ENCODE results near the gene MUC5B.
"Not testable (repeated sequence)": the region's sequence is repeated elsewhere in the genome, so short reads cannot be mapped to it uniquely, and the experiment has no call there.

Gene MUC5B

GRCh38 chr11:1222491-1223345 lies at the start of gene MUC5B:
TSS of gene MUC5B (plus strand) at chr11:1223066. CDS start at chr11:1223124, 58 bp downstream.
- DNase-seq (ENCODE audit: low read depth in 2 of 2, low spot score in 1 of 2): no peak

GRCh38 chr11:1173396-1173795 lies 49.5 kb upstream of the MUC5B start:
- DNase-seq (ENCODE audit: low read depth in 2 of 2, low spot score in 1 of 2): not testable (repeated sequence)

GRCh38 chr11:1174441-1175370 lies 48.2 kb upstream of the MUC5B start:
- DNase-seq (ENCODE audit: low read depth in 2 of 2, low spot score in 1 of 2): no peak

- DNase-seq (ENCODE audit: low read depth in 2 of 2, low spot score in 1 of 2): no peak
Measured at GRCh38 chr11:1175461-1176223, 47.2 kb upstream of the MUC5B start.

- DNase-seq (ENCODE audit: low read depth in 2 of 2, low spot score in 1 of 2): no peak
Measured at GRCh38 chr11:1176224-1177019, 46.4 kb upstream of the MUC5B start.

GRCh38 chr11:1177020-1177770 lies 45.7 kb upstream of the MUC5B start:
- no peak for DNase-seq (ENCODE audit: low read depth in 2 of 2, low spot score in 1 of 2)

GRCh38 chr11:1177771-1178090 lies 45.1 kb upstream of the MUC5B start:
- no peak for DNase-seq (ENCODE audit: low read depth in 2 of 2, low spot score in 1 of 2)

- DNase-seq (ENCODE audit: low read depth in 2 of 2, low spot score in 1 of 2): no peak
Measured at GRCh38 chr11:1178201-1178885, 44.5 kb upstream of the MUC5B start.

GRCh38 chr11:1178906-1179305 lies 44.0 kb upstream of the MUC5B start:
- DNase-seq (ENCODE audit: low read depth in 2 of 2, low spot score in 1 of 2): no peak

GRCh38 chr11:1179641-1180040 lies 43.2 kb upstream of the MUC5B start:
- no peak for DNase-seq (ENCODE audit: low read depth in 2 of 2, low spot score in 1 of 2)

- DNase-seq (ENCODE audit: low read depth in 2 of 2, low spot score in 1 of 2): no peak
Measured at GRCh38 chr11:1180171-1180570, 42.7 kb upstream of the MUC5B start.

GRCh38 chr11:1180947-1181391 lies 41.9 kb upstream of the MUC5B start:
- no peak for DNase-seq (ENCODE audit: low read depth in 2 of 2, low spot score in 1 of 2)

- no peak for DNase-seq (ENCODE audit: low read depth in 2 of 2, low spot score in 1 of 2)
Measured at GRCh38 chr11:1181420-1181819, 41.4 kb upstream of the MUC5B start.

GRCh38 chr11:1181853-1182535 lies 40.9 kb upstream of the MUC5B start:
- DNase-seq (ENCODE audit: low read depth in 2 of 2, low spot score in 1 of 2): no peak

- not testable (repeated sequence) for DNase-seq (ENCODE audit: low read depth in 2 of 2, low spot score in 1 of 2)
Measured at GRCh38 chr11:1184139-1184538, 38.7 kb upstream of the MUC5B start.

- DNase-seq (ENCODE audit: low read depth in 2 of 2, low spot score in 1 of 2): not testable (repeated sequence)
Measured at GRCh38 chr11:1188451-1189130, 34.3 kb upstream of the MUC5B start.

GRCh38 chr11:1189816-1190215 lies 33.0 kb upstream of the MUC5B start:
- DNase-seq (ENCODE audit: low read depth in 2 of 2, low spot score in 1 of 2): not testable (repeated sequence)
